Dendritic cell treated with granulocyte-macrophage colony-stimulating factor and Interleukin-4, amounts not matched to agents 40 ng/mL and 50 ng/mL, for 4 days (primary cell): ENCODE measurements around the gene FLCN.
"Not testable (repeated sequence)": the region's sequence is repeated elsewhere in the genome, so short reads cannot be mapped to it uniquely, and the experiment has no call there.

Experiments
- H3K27ac Mint-ChIP-seq: one replicate; pipeline ENCODE4 v1.8.0; 2022; ENCODE audit warnings: mild to moderate bottlenecking, mixed read lengths
- H3K27me3 Mint-ChIP-seq: one replicate; pipeline ENCODE4 v1.8.0; 2022; ENCODE audit warnings: mild to moderate bottlenecking, mixed read lengths
- H3K36me3 Mint-ChIP-seq: one replicate; pipeline ENCODE4 v1.8.0; 2022; ENCODE audit warnings: low read depth, mixed read lengths
- H3K4me1 Mint-ChIP-seq: one replicate; pipeline ENCODE4 v1.8.0; 2022; ENCODE audit warnings: low read depth, mixed read lengths
- H3K4me3 Mint-ChIP-seq: one replicate; pipeline ENCODE4 v1.8.0; 2022; ENCODE audit warnings: mild to moderate bottlenecking, moderate library complexity, mixed read lengths
- H3K9me3 Mint-ChIP-seq: one replicate; pipeline ENCODE4 v1.8.0; 2022; ENCODE audit warnings: mixed read lengths
- intact Hi-C: fragments of 100-400 bp; cut with micrococcal nuclease; formaldehyde crosslinking; loops from one replicate; pipeline ENCODE4 v1.15.0; 2022

The FLCN gene

GRCh38 chr17:17196776-17197175, 40.2 kb downstream of the FLCN start:
- no peak overlapping the region for H3K27ac Mint-ChIP-seq
- no peaks in the 10 kb centered on the region for H3K9me3 Mint-ChIP-seq
- intact Hi-C loops = no loop called here
- H3K4me1 Mint-ChIP-seq = no peaks in the 10 kb centered on the region
- H3K4me3 Mint-ChIP-seq = no peak overlapping the region
- peaks cover 9% of the 10 kb centered on the region for H3K36me3 Mint-ChIP-seq
- no peaks in the 10 kb centered on the region for H3K27me3 Mint-ChIP-seq

GRCh38 chr17:17195466-17195865, 41.5 kb downstream of the FLCN start:
- H3K9me3 Mint-ChIP-seq, intact Hi-C loops, H3K36me3 Mint-ChIP-seq, H3K27me3 Mint-ChIP-seq, H3K27ac Mint-ChIP-seq, H3K4me3 Mint-ChIP-seq, H3K4me1 Mint-ChIP-seq: not testable (repeated sequence)

GRCh38 chr17:17191961-17192381, 45.0 kb downstream of the FLCN start:
- peaks cover 25% of the 10 kb centered on the region for H3K4me1 Mint-ChIP-seq
- intact Hi-C loops = no loop called here
- H3K27me3 Mint-ChIP-seq = no peaks in the 10 kb centered on the region
- no peak overlapping the region for H3K4me3 Mint-ChIP-seq
- H3K27ac Mint-ChIP-seq = no peak overlapping the region
- H3K9me3 Mint-ChIP-seq = no peaks in the 10 kb centered on the region
- H3K36me3 Mint-ChIP-seq = peaks cover 14% of the 10 kb centered on the region

- peaks cover 26% of the 10 kb centered on the region for H3K4me1 Mint-ChIP-seq
- H3K27ac Mint-ChIP-seq = no peak overlapping the region
- H3K27me3 Mint-ChIP-seq = no peaks in the 10 kb centered on the region
- H3K9me3 Mint-ChIP-seq = no peaks in the 10 kb centered on the region
- intact Hi-C loops = no loop called here
- peaks cover 17% of the 10 kb centered on the region for H3K36me3 Mint-ChIP-seq
- no peak overlapping the region for H3K4me3 Mint-ChIP-seq
These were observed 45.6 kb downstream of the FLCN start for GRCh38 chr17:17191346-17191792.

GRCh38 chr17:17190188-17190587, 46.8 kb downstream of the FLCN start:
- H3K9me3 Mint-ChIP-seq = no peaks in the 10 kb centered on the region
- intact Hi-C loops = no loop called here
- peak overlapping the region; percentile 79 for H3K27ac Mint-ChIP-seq
- H3K36me3 Mint-ChIP-seq = peaks cover 24% of the 10 kb centered on the region
- peak overlapping the region; percentile 4 for H3K4me3 Mint-ChIP-seq
- no peaks in the 10 kb centered on the region for H3K27me3 Mint-ChIP-seq
- H3K4me1 Mint-ChIP-seq = peaks cover 38% of the 10 kb centered on the region

GRCh38 chr17:17189559-17189958, 47.4 kb downstream of the FLCN start:
- Mint-ChIP-seq H3K9me3 (no peaks in the 10 kb centered on the region), H3K4me1 (peaks cover 44% of the 10 kb centered on the region), H3K36me3 (peaks cover 30% of the 10 kb centered on the region), H3K4me3 (no peak overlapping the region), H3K27ac (peak overlapping the region; percentile 79), H3K27me3 (no peaks in the 10 kb centered on the region)
- intact Hi-C loops = no loop called here

GRCh38 chr17:17188586-17188985, 48.4 kb downstream of the FLCN start:
- intact Hi-C loops = no loop called here
- H3K36me3 Mint-ChIP-seq = peaks cover 40% of the 10 kb centered on the region
- no peak overlapping the region for H3K4me3 Mint-ChIP-seq
- H3K27ac Mint-ChIP-seq = peak overlapping the region; percentile 79
- no peaks in the 10 kb centered on the region for H3K9me3 Mint-ChIP-seq
- peaks cover 54% of the 10 kb centered on the region for H3K4me1 Mint-ChIP-seq
- no peaks in the 10 kb centered on the region for H3K27me3 Mint-ChIP-seq

- Mint-ChIP-seq H3K4me3 (no peak overlapping the region), H3K27ac (peak overlapping the region; percentile 35), H3K36me3 (peaks cover 54% of the 10 kb centered on the region), H3K9me3 (no peaks in the 10 kb centered on the region), H3K27me3 (no peaks in the 10 kb centered on the region), H3K4me1 (peaks cover 55% of the 10 kb centered on the region)
- intact Hi-C loops = no loop called here
These were observed 50.1 kb downstream of the FLCN start for GRCh38 chr17:17186551-17187505.

- Mint-ChIP-seq H3K4me1 (peaks cover 52% of the 10 kb centered on the region), H3K36me3 (peaks cover 62% of the 10 kb centered on the region), H3K4me3 (no peak overlapping the region), H3K27me3 (no peaks in the 10 kb centered on the region), H3K27ac (no peak overlapping the region), H3K9me3 (no peaks in the 10 kb centered on the region)
- intact Hi-C loops = no loop called here
These were observed 50.9 kb downstream of the FLCN start for GRCh38 chr17:17186051-17186450.

GRCh38 chr17:17184985-17185757, 51.8 kb downstream of the FLCN start:
- H3K36me3 Mint-ChIP-seq = peaks cover 71% of the 10 kb centered on the region
- H3K27me3 Mint-ChIP-seq, H3K9me3 Mint-ChIP-seq, H3K4me3 Mint-ChIP-seq, intact Hi-C loops: not testable (repeated sequence)
- H3K4me1 Mint-ChIP-seq = peaks cover 46% of the 10 kb centered on the region
- peak overlapping the region; percentile 37 for H3K27ac Mint-ChIP-seq

GRCh38 chr17:17183744-17184143, 53.2 kb downstream of the FLCN start:
- Mint-ChIP-seq H3K27ac (peak overlapping the region; percentile 37), H3K9me3 (no peaks in the 10 kb centered on the region), H3K4me3 (no peak overlapping the region), H3K4me1 (peaks cover 41% of the 10 kb centered on the region), H3K27me3 (no peaks in the 10 kb centered on the region), H3K36me3 (peaks cover 84% of the 10 kb centered on the region)
- intact Hi-C loops = no loop called here

GRCh38 chr17:17182598-17183136, 54.3 kb downstream of the FLCN start:
- H3K27me3 Mint-ChIP-seq = no peaks in the 10 kb centered on the region
- no peaks in the 10 kb centered on the region for H3K9me3 Mint-ChIP-seq
- peaks cover 88% of the 10 kb centered on the region for H3K36me3 Mint-ChIP-seq
- peaks cover 35% of the 10 kb centered on the region for H3K4me1 Mint-ChIP-seq
- H3K27ac Mint-ChIP-seq = no peak overlapping the region
- intact Hi-C loops = no loop called here
- H3K4me3 Mint-ChIP-seq = no peak overlapping the region

GRCh38 chr17:17181666-17182597, 55.0 kb downstream of the FLCN start:
- no peak overlapping the region for H3K27ac Mint-ChIP-seq
- H3K4me1 Mint-ChIP-seq = peaks cover 30% of the 10 kb centered on the region
- no peak overlapping the region for H3K4me3 Mint-ChIP-seq
- H3K27me3 Mint-ChIP-seq = no peaks in the 10 kb centered on the region
- no peaks in the 10 kb centered on the region for H3K9me3 Mint-ChIP-seq
- peaks cover 88% of the 10 kb centered on the region for H3K36me3 Mint-ChIP-seq
- intact Hi-C loops = no loop called here
